ENCODE data around the gene TRIM65.

TRIM65 gene

GRCh38 chr17:75937652-75938051, 40.9 kb upstream of the TRIM65 start:
- TF ChIP-seq CTCF (IDR thresholded peaks at IDR 0.05; ENCODE audit: low read depth, low read length), result no peak
- no peak for DNase-seq (ENCODE audit: extremely low read depth, low read depth)

DNA sequence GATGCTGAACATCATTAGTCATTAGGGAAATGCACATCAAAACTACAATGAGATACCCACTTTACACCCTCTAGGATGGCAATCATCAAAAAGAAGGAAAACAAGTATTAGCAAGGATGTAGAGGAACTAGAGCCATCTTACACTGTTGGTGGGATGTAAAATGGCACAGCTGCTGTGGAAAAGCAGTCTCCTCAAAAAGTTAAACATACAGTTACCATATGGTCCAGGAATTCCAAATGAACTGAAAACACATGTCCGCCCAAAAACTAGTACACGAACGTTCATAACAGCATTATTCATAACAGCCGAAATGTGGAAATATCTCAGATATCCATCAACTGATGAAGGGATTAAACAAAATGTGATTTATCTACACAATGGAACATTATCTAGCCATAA, 37.1 kb upstream of the TRIM65 start:
- DNase-seq (ENCODE audit: extremely low read depth, low read depth), result no peak
- TF ChIP-seq CTCF (IDR thresholded peaks at IDR 0.05; ENCODE audit: low read depth, low read length), result no peak

DNA sequence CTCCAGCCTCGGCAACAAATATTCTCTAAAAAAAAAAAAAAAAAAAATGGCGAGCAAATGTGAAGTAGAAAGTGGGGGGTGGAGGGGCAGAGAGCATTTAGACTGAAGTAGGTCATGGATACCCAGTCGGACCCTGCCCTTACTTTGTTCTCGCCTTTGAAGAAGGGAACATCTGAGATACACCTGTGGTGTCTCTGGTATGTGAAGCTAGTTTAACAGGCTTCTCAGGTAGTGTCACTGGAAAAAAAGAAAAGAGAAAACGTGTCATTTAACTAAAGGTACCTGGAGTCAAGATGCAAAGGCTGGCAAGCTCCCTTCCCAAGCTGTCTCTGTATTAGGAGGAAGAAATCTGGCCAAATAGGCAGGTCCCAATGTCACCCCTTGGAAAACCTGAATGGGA, 36.1 kb upstream of the TRIM65 start:
- no peak for TF ChIP-seq CTCF (IDR thresholded peaks at IDR 0.05; ENCODE audit: low read depth, low read length)
- no peak for DNase-seq (ENCODE audit: extremely low read depth, low read depth)

DNA sequence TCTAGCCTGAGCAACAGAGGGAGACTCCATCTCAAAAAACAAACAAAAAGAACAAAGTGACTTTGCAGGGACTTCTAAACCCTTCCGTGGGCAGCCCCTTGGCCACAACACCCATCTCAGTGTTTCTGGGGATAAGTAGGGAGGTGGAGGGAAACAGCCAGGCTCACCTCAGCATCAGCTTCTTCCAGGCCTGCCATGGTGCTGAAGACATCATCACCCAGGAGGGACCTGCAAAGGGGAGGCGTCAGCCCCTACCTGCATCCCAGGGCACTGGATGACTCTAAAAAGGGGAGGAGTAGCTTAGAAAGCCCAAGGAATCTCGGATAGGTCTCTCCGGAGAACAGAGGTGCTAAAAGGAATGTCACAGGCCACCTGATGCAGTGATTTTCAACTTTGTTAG, 34.3 kb upstream of the TRIM65 start:
- DNase-seq (ENCODE audit: extremely low read depth, low read depth), result no peak

DNA sequence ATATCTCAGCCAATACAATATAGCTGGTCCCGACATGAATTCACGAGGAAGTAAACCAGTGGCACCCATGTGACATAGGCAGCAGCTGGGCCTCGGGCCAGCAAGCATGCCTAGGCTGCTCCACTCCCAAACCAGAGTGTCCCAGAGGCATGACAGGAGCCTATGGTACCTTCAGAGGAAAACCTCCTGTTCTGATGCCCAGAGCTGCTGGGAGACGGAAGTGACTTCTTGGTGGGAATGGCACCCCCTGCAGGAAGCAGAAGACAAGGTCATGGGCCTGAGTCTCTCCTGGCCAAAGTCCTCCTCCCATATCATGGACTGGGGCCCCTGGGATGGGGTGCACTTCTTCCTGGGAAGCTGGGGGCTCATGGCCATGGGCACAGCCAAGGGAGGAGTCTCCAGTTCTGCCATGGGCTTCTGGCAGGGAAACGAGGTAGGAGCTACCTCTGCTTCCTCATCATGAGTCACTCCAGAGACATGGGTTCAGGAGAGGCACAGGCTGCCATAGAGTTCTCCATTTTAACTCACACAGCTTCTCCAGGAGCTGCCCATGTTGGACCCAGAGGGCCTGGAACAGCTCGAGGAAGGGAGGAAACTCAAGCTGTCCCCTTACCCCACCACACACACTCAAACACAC, 30.7 kb upstream of the TRIM65 start:
- no peak for DNase-seq (ENCODE audit: extremely low read depth, low read depth)
- TF ChIP-seq CTCF (IDR thresholded peaks at IDR 0.05; ENCODE audit: low read depth, low read length), result peak; percentile 30

More for the DNA sequence above, 34.3 kb upstream of the TRIM65 start:
- no peak for TF ChIP-seq CTCF (IDR thresholded peaks at IDR 0.05; ENCODE audit: low read depth, low read length)

DNA sequence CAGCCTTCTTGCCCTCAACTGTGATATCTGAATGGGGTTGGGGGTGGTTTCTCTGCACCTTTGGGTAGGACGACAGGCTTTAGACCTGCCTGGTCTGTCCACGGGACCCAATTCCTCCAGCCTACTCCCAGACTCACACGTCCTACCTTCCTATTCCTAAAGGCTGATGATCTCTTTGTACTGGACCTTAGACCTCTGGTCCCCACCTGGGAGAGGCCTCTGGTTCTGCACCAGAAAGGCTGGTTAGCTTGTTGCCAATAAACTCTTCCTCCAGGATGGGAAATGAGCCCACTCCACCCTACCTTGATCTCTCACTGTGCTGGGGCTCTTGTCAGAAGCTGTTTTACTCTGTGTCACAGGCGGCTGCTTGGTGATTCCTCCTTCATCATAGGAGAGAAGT, 29.7 kb upstream of the TRIM65 start:
- no peak for TF ChIP-seq CTCF (IDR thresholded peaks at IDR 0.05; ENCODE audit: low read depth, low read length)
- no peak for DNase-seq (ENCODE audit: extremely low read depth, low read depth)

DNA sequence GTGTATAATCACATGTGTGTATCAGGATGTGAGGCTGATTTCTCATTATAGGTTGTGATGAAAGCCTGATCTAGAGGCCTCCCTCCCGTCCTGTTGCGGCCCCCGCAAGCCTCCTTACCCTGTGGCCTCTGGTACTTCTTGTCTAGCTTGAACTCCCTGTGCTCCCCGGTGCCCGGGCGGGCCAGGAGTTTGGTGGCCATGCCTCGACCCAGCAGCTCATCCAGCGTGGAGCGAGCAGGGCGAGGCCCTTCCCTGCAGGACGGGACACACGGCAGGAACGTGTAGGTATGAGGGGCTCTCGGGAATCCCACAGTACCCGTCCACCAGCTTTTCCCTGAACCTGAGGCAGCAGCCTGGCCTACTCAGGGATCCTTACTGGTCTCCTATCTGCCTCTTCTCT, 29.2 kb upstream of the TRIM65 start:
- no peak for DNase-seq (ENCODE audit: extremely low read depth, low read depth)
- TF ChIP-seq CTCF (IDR thresholded peaks at IDR 0.05; ENCODE audit: low read depth, low read length), result no peak

Data from AG09319 (cell line).